NB4 (cell line): ENCODE data around the gene GJC1.

Source experiments
- MYC ChIP-seq: IDR thresholded peaks from 2 replicates; pipeline ENCODE4 v1.6.1; 2011; ENCODE audit warnings: low read depth, low read length
- POLR2A ChIP-seq: IDR thresholded peaks from 2 replicates; pipeline ENCODE4 v1.6.1; 2011; ENCODE audit warnings: mild to moderate bottlenecking; ENCODE audit not compliant: insufficient read length; ENCODE audit errors: extremely low read depth
- TF ChIP-seq, protein P1 (sequence below): IDR thresholded peaks from one replicate; pipeline ENCODE4 v1.5.1; 2012; ENCODE audit warnings: low read depth, low read length

DNA sequence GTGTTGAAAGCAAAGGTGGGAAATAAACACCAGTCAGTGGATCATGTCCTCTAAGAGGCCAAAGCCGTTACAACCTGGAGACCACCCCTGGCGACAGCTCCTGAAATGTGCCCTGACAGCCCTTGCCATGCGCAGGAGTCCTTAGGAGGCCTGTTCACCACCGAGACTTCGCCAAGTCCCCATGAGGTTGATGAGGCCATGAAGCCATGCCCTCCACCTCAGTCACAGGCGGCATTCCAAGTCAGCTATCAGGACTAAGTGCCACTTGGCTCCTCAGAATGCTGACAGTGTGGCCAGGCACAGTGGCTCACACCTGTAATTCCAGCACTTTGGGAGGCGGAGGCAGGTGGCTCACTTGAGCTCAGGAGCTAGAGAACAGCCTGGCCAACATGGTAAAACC, 44.2 kb downstream of the GJC1 start:
- TF ChIP-seq POLR2A (no peak), MYC (no peak)
- TF ChIP-seq, protein P1, sequence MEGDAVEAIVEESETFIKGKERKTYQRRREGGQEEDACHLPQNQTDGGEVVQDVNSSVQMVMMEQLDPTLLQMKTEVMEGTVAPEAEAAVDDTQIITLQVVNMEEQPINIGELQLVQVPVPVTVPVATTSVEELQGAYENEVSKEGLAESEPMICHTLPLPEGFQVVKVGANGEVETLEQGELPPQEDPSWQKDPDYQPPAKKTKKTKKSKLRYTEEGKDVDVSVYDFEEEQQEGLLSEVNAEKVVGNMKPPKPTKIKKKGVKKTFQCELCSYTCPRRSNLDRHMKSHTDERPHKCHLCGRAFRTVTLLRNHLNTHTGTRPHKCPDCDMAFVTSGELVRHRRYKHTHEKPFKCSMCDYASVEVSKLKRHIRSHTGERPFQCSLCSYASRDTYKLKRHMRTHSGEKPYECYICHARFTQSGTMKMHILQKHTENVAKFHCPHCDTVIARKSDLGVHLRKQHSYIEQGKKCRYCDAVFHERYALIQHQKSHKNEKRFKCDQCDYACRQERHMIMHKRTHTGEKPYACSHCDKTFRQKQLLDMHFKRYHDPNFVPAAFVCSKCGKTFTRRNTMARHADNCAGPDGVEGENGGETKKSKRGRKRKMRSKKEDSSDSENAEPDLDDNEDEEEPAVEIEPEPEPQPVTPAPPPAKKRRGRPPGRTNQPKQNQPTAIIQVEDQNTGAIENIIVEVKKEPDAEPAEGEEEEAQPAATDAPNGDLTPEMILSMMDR: no peak
